GM20000 (cell line): ENCODE measurements around the gene SELENOT.
A peak's percentile ranks its signal among the peaks of the same experiment; 100 is the strongest.

ENCODE experiments used
- DNase-seq: peaks from one replicate; pipeline ENCODE4 v3.0.0; 2012; ENCODE audit warnings: low spot score
- CTCF ChIP-seq: IDR thresholded peaks from 2 replicates; pipeline ENCODE4 v1.5.1; 2012; ENCODE audit warnings: mild to moderate bottlenecking, control low read depth; ENCODE audit errors: extremely low read depth, missing control alignments

SELENOT gene, protein sequence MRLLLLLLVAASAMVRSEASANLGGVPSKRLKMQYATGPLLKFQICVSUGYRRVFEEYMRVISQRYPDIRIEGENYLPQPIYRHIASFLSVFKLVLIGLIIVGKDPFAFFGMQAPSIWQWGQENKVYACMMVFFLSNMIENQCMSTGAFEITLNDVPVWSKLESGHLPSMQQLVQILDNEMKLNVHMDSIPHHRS

GRCh38 chr3:150603153-150603979 is at the start of gene SELENOT:
SELENOT (plus strand) TSS chr3:150603321; CDS start chr3:150603363, 42 bp downstream.
- peak; percentile 92 for DNase-seq
- TF ChIP-seq CTCF, result no peak

DNA sequence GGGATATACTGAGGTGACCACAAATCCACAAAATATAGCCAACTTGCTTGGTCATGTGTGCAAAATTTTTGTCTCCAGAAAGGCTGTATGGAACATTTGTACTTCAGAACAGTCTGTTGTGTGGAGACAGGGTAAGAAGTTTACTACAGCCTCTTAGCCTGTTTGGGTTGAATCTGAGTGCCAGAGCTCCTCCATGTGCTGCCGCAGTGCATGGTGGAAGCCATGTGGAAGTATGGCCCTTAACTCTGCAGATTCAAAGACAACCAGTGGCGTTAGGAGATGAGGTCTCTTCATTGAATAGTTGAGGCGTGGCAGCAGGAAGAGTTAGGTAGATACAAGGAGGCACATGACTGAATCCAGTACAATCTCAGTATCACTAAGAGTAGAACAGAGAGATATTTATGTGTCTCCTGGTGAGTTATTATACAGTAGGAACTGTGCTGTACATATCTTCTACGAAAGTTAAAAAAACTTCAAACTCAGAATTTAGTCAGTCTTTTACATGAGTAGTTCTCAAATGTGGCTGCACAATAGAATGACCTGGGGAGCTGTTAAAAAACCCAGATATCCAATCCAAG is 47.2 kb upstream of the SELENOT start:
- no peak for DNase-seq
- TF ChIP-seq CTCF, result no peak

DNA sequence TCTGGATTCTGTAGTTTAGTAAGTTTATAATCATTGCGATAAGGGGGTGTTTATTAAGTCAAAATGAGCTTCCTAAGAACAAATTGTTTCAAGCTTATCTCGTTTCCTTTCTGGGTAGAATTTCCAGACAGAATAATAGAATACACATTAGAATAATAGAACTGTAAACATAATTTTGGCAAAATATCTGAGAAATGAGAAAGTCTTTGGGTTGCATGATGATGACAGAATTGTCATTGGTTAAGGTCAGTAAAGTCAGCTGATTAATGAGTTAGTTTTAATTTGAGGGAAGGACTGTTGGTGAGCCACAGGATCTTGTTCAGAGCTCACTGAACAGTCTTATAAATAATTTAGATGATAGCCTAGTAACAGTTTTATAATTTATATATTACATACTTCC is 46.3 kb upstream of the SELENOT start:
- no peak for TF ChIP-seq CTCF
- DNase-seq, result no peak

- TF ChIP-seq CTCF, result no peak
- no peak for DNase-seq
Observed at GRCh38 chr3:150557725-150558124, 45.4 kb upstream of the SELENOT start.

DNA sequence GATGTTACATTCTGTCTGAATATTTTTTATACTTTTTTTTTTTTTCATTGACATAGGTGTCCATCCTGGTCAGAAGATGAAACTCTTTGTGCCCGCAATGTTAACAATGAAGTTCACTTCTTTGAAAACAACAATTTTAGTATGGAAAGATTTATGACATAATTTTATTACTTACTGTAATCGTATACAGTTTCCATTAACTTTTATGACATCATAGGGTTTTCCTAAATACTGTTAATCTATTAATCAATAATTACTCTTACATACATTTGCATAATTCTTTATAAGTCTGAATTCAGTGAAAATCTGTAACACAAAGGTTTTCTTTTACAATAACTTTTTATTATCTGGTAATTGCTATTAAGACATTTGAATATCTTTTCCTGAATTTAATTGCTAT is 38.9 kb upstream of the SELENOT start:
- no peak for TF ChIP-seq CTCF
- DNase-seq, result no peak

DNA sequence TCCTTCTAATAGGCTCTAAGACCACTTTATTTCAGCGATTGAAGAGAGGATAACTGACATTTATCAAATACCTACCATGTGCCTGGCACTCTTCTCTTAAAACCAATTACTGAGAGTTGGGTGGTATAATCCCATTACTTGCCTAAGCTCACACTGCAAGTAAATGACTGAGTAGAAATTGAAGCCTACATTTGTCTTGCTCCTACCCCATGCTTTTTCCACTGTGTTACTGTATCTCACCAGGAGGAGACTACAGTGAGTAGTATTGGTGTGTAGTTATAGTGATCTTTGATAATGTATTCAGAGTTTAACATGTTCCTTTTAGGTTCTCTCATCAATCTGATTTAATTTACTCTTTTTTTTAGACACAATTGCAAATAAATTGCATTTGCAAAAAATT is 35.8 kb upstream of the SELENOT start:
- no peak for TF ChIP-seq CTCF
- DNase-seq, result no peak

DNA sequence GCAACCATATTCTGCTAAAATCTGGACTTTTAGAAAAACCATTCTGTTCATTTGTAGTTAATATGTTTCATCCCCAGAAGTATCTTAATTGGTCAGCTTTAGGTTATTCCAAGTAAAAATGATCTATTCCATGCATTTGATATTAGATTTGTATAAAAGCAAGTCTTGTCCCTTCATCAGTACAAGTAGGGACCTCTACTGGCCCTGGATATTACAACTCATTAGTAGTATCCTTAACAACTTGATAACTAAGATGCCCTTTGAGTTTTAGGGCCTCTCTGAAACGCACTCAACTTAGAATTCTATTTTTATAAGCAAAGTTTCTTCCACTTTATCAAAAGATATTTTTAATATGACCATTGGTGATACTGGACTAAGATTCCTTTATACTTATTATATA is 25.3 kb upstream of the SELENOT start:
- TF ChIP-seq CTCF, result no peak
- DNase-seq, result no peak
